ENCODE results near the gene TRIM27.

DNA sequence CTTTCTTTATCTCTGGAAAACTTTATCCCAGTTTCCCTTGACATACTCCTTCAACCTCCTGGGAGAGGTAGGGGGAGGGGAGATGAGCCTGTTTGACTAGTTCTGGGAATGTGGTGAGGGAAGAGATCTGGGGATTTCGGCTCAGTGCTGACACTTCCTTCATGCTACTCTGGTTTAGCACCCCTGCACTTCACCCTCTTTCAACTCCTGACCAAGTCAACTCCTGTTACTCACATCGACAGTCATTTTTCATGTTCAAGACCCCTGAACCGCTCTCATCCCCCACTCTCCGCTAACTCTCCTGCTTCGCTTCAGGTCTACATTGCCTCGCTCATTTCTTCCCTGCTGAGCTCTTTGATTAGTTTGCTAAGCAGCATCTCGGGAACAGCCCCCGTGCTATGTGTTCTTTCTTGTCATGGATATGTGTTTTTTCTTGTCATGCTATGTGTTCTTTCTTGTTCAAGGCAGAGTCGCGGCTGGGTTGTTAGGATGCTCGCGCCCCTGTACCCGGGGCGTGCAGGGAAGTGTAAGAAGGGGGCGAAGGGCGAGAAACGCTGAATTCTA lies 16.6 kb upstream of the TRIM27 start:
- TF ChIP-seq, protein P1, sequence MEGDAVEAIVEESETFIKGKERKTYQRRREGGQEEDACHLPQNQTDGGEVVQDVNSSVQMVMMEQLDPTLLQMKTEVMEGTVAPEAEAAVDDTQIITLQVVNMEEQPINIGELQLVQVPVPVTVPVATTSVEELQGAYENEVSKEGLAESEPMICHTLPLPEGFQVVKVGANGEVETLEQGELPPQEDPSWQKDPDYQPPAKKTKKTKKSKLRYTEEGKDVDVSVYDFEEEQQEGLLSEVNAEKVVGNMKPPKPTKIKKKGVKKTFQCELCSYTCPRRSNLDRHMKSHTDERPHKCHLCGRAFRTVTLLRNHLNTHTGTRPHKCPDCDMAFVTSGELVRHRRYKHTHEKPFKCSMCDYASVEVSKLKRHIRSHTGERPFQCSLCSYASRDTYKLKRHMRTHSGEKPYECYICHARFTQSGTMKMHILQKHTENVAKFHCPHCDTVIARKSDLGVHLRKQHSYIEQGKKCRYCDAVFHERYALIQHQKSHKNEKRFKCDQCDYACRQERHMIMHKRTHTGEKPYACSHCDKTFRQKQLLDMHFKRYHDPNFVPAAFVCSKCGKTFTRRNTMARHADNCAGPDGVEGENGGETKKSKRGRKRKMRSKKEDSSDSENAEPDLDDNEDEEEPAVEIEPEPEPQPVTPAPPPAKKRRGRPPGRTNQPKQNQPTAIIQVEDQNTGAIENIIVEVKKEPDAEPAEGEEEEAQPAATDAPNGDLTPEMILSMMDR (IDR thresholded peaks at IDR 0.05), result no peak
- TF ChIP-seq POLR2A (IDR thresholded peaks at IDR 0.05), result no peak
